T-helper 1 cell (primary cell): ENCODE measurements around the gene ITGB3.
"Not testable (repeated sequence)": the region's sequence is repeated elsewhere in the genome, so short reads cannot be mapped to it uniquely, and the experiment has no call there.

Experiments
- DNase-seq, 5 donors: peaks; one replicate each; pipeline ENCODE4 v3.0.0-alpha.2; 2012 to 2020
- total RNA-seq, 4 donors: gene quantifications; one replicate each; lab custom pipeline; 2026; lab: John Stamatoyannopoulos, UW

ITGB3 gene
- 0 reads per million in 4 donors for total RNA-seq

- DNase-seq = peak; percentile 33 to 64 (median 47)
These were observed at the start of gene ITGB3 for GRCh38 chr17:47253541-47254402. Gene ITGB3 (plus strand): TSS chr17:47253827. CDS start chr17:47253862, 35 bp downstream.

DNA sequence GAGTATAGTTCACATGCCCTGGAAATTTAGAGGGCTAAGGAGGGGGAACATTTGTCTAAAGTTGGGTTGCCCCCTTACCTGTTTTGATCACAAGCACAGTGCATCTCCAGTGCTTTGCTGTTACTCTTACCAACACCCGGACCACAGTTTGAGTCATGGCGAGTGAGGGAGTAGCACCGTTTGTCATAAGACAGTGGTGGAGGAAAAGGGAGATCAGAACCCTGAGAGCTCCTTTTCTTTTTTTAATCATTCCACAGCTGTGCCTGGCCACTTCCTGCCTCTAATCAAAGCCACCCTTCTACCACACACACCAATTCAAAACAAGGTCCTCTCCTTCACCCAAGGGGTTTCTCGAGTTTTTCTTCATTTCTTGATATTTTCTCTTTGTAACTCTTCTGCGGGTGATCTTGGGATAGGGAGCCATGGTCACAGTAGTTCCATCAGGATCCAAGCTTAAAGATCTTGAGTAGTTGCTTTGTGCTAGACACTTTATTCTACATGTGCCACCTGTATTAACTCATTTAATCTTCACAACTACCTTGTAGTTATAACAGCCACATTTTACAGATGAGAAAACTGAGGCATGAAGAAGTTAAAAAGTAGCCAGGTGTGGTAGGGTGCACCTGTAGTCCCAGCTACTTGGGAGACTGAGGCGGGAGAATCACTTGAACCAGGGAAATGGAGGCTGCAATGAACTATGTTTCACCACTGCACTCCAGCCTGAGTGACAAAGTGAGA, 49.5 kb upstream of the ITGB3 start:
- peak in 1 of 5 donors; percentile 65 for DNase-seq

DNA sequence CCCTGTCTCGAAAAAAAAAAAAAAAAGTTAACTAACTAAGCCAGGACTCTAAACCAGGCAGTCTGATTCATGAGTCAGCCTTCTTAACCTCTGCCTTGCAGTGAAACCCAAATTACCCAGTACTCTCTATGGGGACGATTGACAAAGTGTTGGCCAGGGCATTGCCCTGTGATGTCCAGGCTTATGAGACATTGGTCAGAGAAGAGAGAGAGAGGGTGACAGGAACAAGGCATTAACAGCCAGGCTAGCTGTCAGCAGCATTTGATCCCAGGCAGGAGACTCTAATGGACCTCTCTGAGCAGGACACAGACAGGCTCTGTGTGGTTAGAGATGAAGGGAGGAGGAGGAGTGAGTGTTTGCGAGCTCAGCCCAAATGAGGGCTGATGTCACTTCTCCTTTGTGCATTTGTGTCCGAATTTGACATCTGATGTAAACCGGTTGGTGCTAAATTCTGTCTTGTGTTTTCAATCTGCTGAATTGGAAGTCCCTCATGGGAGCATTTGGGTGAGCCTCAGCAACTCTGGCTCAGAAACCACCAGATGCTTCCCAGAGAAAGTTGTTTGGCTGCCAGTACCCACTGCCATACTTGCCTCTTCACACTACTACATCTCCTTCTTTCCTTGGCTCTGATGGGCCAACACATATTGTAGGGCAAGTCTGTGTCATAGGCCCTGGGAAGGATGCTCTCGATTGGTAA, 48.8 kb upstream of the ITGB3 start:
- peak in 2 of 5 donors; percentile 28 to 62 for DNase-seq

- peak; percentile 33 to 84 (median 63) for DNase-seq
These were observed 48.1 kb upstream of the ITGB3 start for GRCh38 chr17:47205419-47205963.

- no peak for DNase-seq
These were observed 46.2 kb upstream of the ITGB3 start for GRCh38 chr17:47207143-47208067.

- no peak for DNase-seq
These were observed 44.7 kb upstream of the ITGB3 start, which contains the start of gene MYL4 for GRCh38 chr17:47208744-47209488. Gene MYL4 (plus strand): TSS chr17:47209348. CDS start chr17:47209423, 75 bp downstream.

GRCh38 chr17:47209499-47209898, 44.1 kb upstream of the ITGB3 start:
- no peak for DNase-seq

DNA sequence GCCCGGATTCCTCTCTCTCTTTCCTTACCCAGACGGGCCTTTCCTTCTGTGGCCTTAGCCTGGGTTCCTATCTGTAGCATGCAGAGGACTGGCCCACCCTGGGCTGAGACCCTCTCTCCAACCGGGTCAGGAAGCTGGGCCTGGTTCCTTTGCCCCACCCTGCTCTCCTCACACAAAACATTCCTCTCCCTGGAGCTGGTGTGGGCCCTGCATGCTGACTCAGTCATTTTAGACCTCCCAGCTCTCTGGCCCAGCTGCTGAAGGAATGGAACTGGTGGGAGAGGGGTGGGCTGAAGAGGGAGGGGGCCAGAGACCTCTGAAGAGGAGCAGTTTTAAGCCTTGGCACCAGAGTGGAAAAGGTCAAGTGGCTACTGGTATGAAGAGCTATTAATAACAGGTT, 43.5 kb upstream of the ITGB3 start:
- no peak for DNase-seq

DNA sequence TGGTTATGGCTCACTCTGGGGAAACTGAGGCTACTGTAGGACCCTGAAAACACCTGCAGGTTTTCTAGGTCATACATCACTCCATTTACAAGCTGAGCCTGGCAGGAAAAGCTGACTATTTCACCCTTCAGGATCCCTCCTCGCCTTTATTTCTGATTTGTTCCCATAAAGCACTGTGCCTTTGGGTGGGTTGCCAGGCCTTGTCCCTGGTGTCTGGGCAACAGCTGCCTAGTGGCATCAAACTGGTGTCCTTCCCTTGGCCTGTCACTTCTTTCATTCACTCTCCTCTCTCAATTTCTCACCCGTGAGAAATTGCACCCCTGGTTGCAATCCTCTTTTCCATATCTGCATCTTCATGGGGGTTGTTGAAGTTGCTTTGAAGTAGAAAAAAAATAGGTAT, 42.8 kb upstream of the ITGB3 start:
- DNase-seq = no peak

GRCh38 chr17:47212458-47212857, 41.2 kb upstream of the ITGB3 start:
- no peak for DNase-seq

DNA sequence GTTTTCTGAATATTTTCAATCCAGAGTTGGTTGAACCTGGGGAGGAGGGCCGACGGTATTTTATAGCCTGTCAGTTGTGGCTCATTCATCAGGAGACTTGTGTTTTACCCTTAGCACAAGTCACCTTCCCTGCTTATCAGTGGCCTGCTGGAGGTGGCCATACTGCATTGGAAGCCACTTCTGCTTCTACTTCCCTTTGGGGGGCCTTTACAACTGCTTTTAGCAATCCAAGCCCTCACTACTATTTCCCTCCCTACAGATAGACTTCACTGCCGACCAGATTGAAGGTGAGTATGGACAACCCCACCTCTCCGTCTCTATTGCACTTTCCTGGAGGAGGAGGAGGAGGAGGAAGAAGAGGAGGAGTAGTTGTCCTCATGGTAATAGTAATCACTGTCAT, 40.1 kb upstream of the ITGB3 start:
- no peak for DNase-seq

- no peak for DNase-seq
These were observed 38.7 kb upstream of the ITGB3 start for GRCh38 chr17:47214931-47215330.

GRCh38 chr17:47216821-47217220, 36.8 kb upstream of the ITGB3 start:
- DNase-seq = not testable (repeated sequence)

GRCh38 chr17:47217279-47217678, 36.3 kb upstream of the ITGB3 start:
- DNase-seq = peak in 1 of 5 donors; percentile 49

GRCh38 chr17:47218896-47219430, 34.7 kb upstream of the ITGB3 start:
- DNase-seq = no peak

DNA sequence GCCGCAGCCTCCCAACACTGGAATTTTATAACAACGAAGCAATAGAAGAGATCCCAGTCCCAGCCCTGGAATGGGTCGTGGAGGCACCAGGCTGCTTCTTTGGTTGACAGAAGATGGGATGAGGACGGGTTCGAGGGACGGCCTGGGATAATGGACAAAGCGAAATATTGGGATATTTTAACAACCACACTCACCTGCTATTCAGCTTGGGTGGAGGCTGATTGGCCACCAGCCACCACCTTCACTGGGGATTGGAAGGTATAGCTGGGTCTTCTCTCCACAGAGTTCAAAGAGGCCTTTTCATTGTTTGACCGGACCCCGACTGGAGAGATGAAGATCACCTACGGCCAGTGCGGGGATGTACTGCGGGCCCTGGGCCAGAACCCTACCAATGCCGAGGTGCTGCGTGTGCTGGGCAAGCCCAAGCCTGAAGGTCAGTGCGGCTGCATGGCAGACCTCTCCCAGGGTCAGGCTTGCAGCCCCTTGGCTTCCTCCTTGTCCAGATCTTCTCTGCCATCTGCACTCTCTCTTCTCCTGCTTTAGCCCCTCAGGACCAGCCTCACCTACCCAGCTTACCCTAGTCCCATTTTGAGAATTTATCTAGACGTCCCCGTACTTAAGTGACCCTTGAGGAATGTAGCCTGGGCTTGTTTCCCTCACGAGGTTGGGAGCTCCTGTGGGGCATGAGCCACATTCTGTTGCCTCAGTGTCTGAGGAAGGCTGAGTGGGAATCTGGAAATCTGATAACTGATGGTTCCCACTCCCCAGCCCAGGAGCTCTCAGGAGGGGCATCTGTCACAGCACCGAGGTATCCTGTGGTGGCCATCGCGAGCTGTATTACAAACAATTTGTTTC, 33.8 kb upstream of the ITGB3 start:
- no peak for DNase-seq

DNA sequence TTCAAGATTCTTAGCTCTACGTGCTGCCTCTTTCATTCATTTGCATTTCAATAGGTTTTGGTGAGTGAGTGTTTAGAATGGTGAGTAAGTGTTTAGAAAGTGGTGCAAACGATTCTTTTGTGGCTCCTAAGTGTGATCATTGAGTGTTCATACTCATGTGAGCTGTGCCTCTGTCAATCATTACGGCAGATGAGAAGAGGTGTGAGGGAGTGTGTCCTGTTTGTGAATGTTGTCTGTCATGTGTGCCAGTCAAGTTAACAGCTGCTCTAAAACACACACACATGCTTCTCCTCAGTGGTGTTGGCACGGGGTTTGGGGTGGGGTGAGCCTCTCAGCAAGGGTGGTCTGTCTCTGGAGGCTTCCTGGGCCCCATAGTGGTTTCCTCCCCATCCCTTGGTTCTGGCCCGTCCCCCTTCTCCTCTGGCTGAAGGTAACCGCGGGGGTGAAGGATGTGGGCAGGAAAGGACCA, 33.1 kb upstream of the ITGB3 start:
- peak in 1 of 5 donors; percentile 18 for DNase-seq

- no peak for DNase-seq
These were observed 32.5 kb upstream of the ITGB3 start for GRCh38 chr17:47221154-47221553.

DNA sequence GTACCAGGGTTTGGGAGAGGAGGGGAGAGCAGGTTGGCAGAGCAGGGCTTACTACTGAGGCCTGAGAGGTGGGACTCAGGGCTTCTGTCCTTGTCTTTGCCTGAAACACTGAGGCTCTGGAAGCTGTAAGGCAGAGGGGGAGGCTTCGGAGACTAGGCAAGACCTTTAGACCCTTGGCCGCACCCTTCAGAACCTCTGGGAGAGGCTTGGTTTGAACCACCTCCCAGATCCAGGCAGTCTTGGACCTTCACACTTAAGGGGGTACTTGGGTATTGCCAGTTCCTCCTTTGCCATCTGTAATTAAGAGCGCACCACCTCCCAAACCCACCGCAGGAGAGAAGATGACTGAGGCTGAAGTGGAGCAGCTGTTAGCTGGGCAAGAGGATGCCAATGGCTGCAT, 31.6 kb upstream of the ITGB3 start:
- DNase-seq = no peak
